GM12873 (cell line): Measurements from ENCODE around the gene ORAI3.

Experiments used
- CTCF ChIP-seq: IDR thresholded peaks from 2 replicates; pipeline ENCODE4 v1.5.1; 2012; ENCODE audit warnings: low read depth, mild to moderate bottlenecking, moderate library complexity, low read length, control low read depth; ENCODE audit not compliant: insufficient read depth; ENCODE audit errors: missing control alignments

The ORAI3 gene

GRCh38 chr16:30920891-30921290, 28.0 kb upstream of the ORAI3 start:
- no peak for TF ChIP-seq CTCF

GRCh38 chr16:30921459-30921747, 27.5 kb upstream of the ORAI3 start:
- no peak for TF ChIP-seq CTCF

- peak; percentile 93 for TF ChIP-seq CTCF
These were observed 27.0 kb upstream of the ORAI3 start for GRCh38 chr16:30921748-30922419.

- TF ChIP-seq CTCF = no peak
These were observed 26.4 kb upstream of the ORAI3 start for GRCh38 chr16:30922420-30922959.

- no peak for TF ChIP-seq CTCF
These were observed 25.8 kb upstream of the ORAI3 start for GRCh38 chr16:30922960-30923535.

- no peak for TF ChIP-seq CTCF
These were observed 25.3 kb upstream of the ORAI3 start, which contains the start of gene FBXL19 for GRCh38 chr16:30923554-30924075. FBXL19 (plus strand) TSS chr16:30923572; CDS start chr16:30925755, 2,183 bp downstream.

- TF ChIP-seq CTCF = no peak
These were observed 24.6 kb upstream of the ORAI3 start for GRCh38 chr16:30924076-30924912.
